ENCODE data around the gene TPK1. TPM values are rescaled to one million over a fixed set of nuclear protein-coding genes. Genes with fewer than 3 reads are reported as not detected.

The TPK1 gene
- total and polyA plus RNA-seq, 2 of the 4 experiments (the other 2 are of a cell fraction) = 0.38 to 1.8 TPM

GRCh38 chr7:144854839-144855424 is 19.1 kb upstream of the TPK1 start:
- CTCF ChIA-PET = no interaction called here
- no peak for ATAC-seq (ENCODE audit: low read depth)
- intact Hi-C loops (cut with micrococcal nuclease) = no loop called here

More at GRCh38 chr7:144854839-144855424, 19.1 kb upstream of the TPK1 start:
- no peak overlapping the region for H3K4me2 ChIP-seq (ENCODE audit: low read depth, low read length)
- H4K91ac ChIP-seq (ENCODE audit: insufficient read depth, low read depth, low read length) = no peak overlapping the region
- H3K14ac ChIP-seq (replicated peaks; ENCODE audit: low read depth, low read length) = no peak overlapping the region
- no peak overlapping the region for H2BK5ac ChIP-seq (ENCODE audit: low read depth, low read length, poor library complexity, severe bottlenecking)
- in situ Hi-C loops (cut with MboI; ENCODE audit: low sequenced_read_pairs) (no loop called here), dilution Hi-C loops (cut with HindIII; ENCODE audit: low sequenced_read_pairs, unreplicated experiment) (no loop called here)
- H4K8ac ChIP-seq (ENCODE audit: low read depth in 2 of 2, low read length in 2 of 2) = no peak overlapping the region
- no peaks in the 10 kb centered on the region for H3K36me3 ChIP-seq (ENCODE audit: control insufficient read depth, insufficient read depth, low read length)
- H3K18ac ChIP-seq (ENCODE audit: low read depth, low read length) = no peak overlapping the region
- no peaks in the 10 kb centered on the region for H3K27me3 ChIP-seq (ENCODE audit: control insufficient read depth, insufficient read depth, low read length)
- no peak overlapping the region for H3K23ac ChIP-seq (ENCODE audit: low read depth, low read length)
- H3K4me1 ChIP-seq (ENCODE audit: control insufficient read depth, insufficient read depth, low read length) = no peaks in the 10 kb centered on the region
- no peak overlapping the region for H3K4ac ChIP-seq (ENCODE audit: low read depth, low read length)
- no peak overlapping the region for H2AK9ac ChIP-seq (replicated peaks; ENCODE audit: low read depth, low read length, poor library complexity)
- H3K9me3 ChIP-seq (ENCODE audit: control insufficient read depth, insufficient read depth, low read length) = no peaks in the 10 kb centered on the region; the same call in 1 of the 2 replicates
- POLR2A ChIA-PET (ENCODE audit: unreplicated experiment) = no interaction called here
- no peaks in the 10 kb centered on the region for H3K79me1 ChIP-seq (ENCODE audit: low read depth in 1 of 2, low read length in 2 of 2)
- no peaks in the 10 kb centered on the region for H3K9me1 ChIP-seq (ENCODE audit: insufficient read depth, low read length)
- H2AK5ac ChIP-seq (ENCODE audit: low read depth, low read length) = no peak overlapping the region
- no peak overlapping the region for H3K27ac ChIP-seq (ENCODE audit: insufficient read depth, low read length)
- DNase-seq = no peak
- H2BK120ac ChIP-seq (ENCODE audit: low read depth, low read length) = no peak overlapping the region
- no peak overlapping the region for H2BK20ac ChIP-seq (ENCODE audit: low read depth, low read length)
- no peak overlapping the region for H3K9ac ChIP-seq (ENCODE audit: low read depth, low read length)
- no peak overlapping the region for H2AFZ ChIP-seq (replicated peaks; ENCODE audit: low read length, poor library complexity)
- H2BK15ac ChIP-seq (ENCODE audit: low read depth, low read length) = no peak overlapping the region
- no peak overlapping the region for H3K56ac ChIP-seq (ENCODE audit: extremely low read depth, insufficient read depth, low read length)
- H3K4me3 ChIP-seq (ENCODE audit: insufficient read depth, low read depth, low read length) = no peak overlapping the region
- no CpG with 5 or more reads among the region's 3 CpGs for WGBS, 2 experiments (ENCODE audit: extremely low coverage in 2 of 2, insufficient read length in 1 of 2)
- no TSS peak for BruUV-seq (replicated peaks)
- no peaks in the 10 kb centered on the region for H4K20me1 ChIP-seq (ENCODE audit: insufficient read depth, low read length)
- no peak overlapping the region for H4K5ac ChIP-seq (ENCODE audit: low read depth, low read length)
- no peak for TF ChIP-seq ELK1 (IDR thresholded peaks at IDR 0.05; ENCODE audit: borderline replicate concordance, low read depth, low read length)
- TF ChIP-seq BHLHE40 (IDR thresholded peaks at IDR 0.05; ENCODE audit: low read depth, low read length) = no peak
- TF ChIP-seq NFE2L2 (IDR thresholded peaks at IDR 0.05; ENCODE audit: low read depth, low read length) = no peak
- TF ChIP-seq MAZ (IDR thresholded peaks at IDR 0.05; ENCODE audit: borderline replicate concordance, low read depth, low read length) = no peak
- peak; percentile 31; the same call in 1 of the 2 replicates for TF ChIP-seq CTCF (conservative IDR thresholded peaks at IDR 0.05; ENCODE audit: low read depth, low read length)
- TF ChIP-seq MXI1 (IDR thresholded peaks at IDR 0.05; ENCODE audit: borderline replicate concordance, low read depth, low read length) = no peak
- TF ChIP-seq SMC3 (IDR thresholded peaks at IDR 0.05; ENCODE audit: low read depth, low read length) = 0 out of 2 replicates have a peak, but pooled peaks have one; percentile 11
- peak; percentile 28; the same call in 1 of the 2 replicates for TF ChIP-seq RAD21 (IDR thresholded peaks at IDR 0.05; ENCODE audit: low read length)
- TF ChIP-seq CHD1 (IDR thresholded peaks at IDR 0.05; ENCODE audit: low read depth, low read length) = no peak
- no peak for TF ChIP-seq RFX5 (IDR thresholded peaks at IDR 0.05; ENCODE audit: low read depth, low read length)
- no peak for TF ChIP-seq USF2 (IDR thresholded peaks at IDR 0.05; ENCODE audit: low read depth, low read length)
- no peak for TF ChIP-seq MAFK (IDR thresholded peaks at IDR 0.05; ENCODE audit: low read depth, low read length)
- no peak for TF ChIP-seq CEBPB (IDR thresholded peaks at IDR 0.05; ENCODE audit: low read depth, low read length)
- no peak for TF ChIP-seq POLR2A (IDR thresholded peaks at IDR 0.05; ENCODE audit: low read depth, low read length)
